ENCODE data around the gene BAZ1A.
A peak's percentile ranks its signal among the peaks of the same experiment; 100 is the strongest.

BAZ1A gene

DNA sequence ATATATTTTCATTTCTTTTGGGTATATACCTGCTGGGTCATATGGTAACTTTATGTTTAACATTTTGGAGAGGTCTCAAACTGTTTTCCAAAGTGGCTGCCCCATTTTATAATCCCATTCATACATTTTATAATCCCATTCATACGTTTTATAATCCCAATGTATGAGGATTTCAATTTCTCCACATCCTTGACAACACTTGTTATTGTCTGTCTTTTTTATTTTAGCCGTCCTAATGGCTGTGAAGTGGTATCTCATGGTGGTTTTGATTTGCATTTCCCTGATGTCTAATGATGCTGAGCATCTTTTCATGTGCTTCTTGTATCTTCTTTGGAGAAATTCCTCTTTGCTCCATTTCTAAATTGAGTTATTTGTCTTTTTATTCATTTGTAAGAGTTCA is 154.0 kb downstream of the BAZ1A start:
- DNase-seq (ENCODE audit: low read depth, low spot score), result no peak

DNA sequence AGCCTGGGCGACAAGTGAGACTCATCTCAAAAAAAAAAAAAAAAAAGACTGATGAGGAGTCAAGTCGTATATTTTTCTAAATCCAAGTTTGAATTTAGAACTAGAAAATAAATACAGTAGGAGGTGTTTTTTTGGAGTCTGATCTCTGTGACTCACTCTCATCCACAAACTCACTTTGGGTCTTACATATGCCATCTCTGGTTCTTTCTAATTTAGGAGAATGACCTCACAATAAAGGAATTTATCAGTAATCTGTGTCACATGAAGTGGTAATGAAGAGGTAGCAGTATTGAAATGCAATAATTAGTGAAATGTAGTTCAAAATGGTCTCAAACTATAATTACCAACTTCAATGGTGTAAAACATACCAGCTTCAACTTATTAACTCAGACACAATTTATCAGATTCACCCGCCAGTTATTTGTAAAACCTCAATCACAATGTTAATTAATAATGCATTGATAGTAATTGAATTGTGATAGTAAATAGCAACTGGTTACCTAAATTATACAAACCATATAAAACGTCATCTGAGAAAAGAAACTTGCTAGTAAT is 156.3 kb downstream of the BAZ1A start:
- DNase-seq (ENCODE audit: low read depth, low spot score), result peak; percentile 42

DNA sequence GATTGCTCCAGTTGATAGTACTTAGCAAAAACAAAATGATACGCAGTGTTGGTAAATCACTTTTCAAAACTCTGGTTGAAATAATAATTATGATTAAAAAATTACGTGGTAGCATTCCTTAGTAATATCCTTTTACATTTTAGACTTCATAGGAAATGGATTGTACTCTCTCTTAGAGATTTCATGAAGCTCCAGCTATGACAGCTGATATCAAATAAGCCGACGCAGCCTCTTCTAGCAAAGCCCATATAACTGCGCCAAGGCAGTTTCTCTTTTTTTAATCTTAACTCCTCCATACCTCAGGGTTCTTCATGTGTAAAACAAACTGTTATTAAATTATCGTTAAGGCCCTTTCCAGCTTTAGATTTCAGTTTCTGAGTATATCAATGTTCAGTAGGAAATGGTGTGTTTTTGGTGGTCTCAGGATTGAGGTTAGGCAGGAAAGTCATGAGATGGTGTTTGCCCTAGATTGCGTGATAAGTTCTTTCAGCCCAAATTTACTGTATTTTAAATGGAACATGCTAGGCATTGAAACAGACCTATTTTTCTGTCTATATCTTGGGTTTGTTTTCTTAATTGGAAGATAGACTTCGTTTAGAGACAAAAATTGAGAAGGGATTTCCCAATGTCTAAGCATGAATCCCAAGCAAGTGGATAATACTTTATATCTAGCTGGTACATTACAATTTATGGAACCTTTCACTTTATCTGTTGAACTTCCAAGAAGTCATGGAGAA is 159.9 kb downstream of the BAZ1A start:
- DNase-seq (ENCODE audit: low read depth, low spot score), result no peak

DNA sequence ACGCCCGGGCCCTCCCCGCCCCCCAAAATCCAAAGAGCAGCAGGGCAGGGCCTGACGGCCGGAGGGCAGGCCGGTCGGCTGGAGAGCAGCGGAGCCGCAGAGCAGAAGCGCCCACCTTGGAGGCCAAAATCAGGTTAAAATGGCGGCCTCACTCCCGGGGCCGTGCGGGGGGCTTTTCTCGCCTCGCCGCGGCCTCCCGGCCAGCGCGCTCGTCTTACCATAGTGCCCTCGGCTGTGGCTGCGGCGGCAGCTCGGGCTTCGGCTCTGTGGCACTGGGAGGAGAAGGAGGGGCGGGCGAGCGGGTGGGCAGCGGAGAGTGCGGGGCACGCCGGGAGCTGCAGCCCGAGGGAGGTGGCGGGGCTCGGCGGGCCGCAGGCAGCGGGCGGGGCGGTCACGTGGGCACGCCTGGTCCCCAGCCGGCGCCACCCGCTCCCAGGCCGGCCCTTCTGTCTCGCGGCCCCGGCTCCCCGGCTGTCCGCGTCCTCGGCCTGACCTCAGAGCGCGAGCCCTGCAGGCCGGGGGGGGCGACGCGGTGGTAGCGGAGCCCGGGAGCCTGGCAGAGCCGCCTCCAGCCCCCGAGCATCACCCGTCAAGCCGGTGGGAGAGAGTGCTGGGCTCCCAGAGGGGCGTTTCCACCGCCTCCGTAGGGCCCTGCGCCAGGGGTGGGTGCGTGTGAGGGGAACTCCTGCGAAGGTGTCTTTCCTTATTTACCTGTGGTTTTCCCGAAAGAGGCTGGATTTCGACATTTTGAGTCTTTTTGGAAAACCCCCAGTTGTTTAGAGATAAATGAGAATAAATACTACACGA is 160.6 kb downstream of the BAZ1A start, which contains the start of gene CFL2:
Gene CFL2 (minus strand): TSS at position 274 of the 807 bp plus-strand sequence. CDS start 53 bp downstream, at position 221.
- peak; percentile 93 for DNase-seq (ENCODE audit: low read depth, low spot score)

DNA sequence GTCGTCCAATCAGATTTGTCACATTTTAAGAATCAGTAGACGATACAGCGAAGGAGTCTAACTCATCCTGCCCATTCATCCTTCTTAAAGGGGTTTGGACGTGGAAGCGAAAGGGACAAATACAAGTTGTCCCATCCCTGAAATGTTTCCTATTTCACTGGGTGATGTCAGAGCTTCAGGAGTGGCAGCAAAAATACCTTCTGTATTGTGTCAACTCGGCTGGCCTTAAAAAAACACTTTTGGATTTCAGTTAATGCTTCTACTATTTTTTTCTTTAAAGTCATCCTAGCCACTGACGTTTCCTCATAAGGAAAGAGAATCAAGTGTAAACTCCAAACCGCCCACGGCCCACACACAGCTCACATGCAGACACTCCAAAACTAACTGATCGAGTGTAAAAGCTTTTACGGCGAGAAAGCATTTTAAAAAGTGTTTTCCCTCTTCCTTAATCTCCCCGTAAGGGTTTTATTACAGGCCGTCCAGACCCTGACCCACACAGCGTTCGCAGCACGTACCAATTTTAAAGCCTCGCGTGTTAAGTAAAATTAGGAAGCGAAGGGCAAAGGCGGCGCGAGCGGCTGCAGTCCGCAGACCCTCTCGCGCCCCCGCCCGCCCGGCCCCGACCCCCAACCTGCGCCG is 161.4 kb downstream of the BAZ1A start:
- peak; percentile 76 for DNase-seq (ENCODE audit: low read depth, low spot score)

DNA sequence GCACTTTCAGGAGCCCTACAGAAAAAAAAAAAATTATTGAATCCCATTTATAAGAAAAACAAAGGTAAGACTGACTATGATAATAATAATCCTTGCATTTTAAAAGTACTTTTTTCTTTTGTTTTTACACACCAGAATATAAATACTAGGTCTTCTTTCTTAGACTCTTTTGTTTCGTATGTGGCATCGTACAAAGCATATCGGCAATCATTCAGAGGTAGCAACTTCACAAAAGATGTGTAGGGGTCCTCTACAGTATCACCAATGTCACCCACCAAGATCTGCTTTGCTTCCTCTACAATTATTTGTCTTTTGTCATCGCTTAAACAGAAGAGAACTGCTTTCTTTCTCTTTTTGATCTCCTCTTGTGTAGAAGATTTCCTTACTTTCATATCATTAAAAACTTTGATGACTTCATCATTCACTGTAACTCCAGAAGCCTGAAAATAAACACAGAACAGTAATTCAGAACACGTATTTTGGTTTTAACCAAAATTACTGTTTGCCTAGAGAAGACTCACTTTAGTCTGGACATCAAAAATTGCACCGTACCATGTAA is 162.0 kb downstream of the BAZ1A start:
- no peak for DNase-seq (ENCODE audit: low read depth, low spot score)

DNA sequence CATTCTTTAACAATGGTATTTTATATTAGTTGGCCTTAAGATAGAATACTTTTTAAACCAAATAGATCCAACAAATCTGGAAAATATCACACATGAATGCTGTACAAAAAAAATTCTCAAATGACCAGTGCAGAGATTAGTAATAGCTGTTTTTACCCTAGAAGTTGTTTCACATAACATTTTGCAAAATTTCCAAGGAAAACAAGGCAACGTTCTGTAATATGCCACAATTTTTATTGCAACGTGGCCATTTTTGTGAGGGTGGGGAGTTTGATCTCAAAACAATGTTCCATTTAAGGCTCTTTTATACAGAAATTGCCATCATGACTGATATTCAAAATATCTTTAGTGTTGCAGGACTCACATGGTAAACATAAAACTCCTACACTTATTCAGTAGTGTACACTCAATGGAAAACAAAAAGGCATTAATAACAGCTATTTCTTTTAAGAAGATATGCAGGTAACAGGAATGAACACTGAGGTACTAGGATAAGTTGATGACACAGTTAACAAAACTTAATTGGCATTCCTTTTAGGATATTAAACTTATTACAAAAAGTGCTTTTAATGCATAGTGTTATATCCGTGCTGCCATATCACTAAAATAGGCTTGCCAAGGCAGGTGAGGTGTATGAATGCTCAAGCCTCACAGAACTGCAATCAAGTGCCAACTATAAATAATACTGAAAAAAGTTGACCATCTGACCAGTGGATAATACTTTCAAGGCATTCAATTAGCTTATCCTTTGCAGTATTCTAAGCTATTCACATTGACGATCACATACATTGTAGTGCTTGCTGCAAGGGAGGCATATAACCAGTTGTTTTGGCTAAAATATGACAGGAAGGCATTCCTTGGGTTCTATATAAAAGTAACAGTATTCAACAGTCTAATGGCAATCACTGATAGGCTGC is 163.1 kb downstream of the BAZ1A start:
- DNase-seq (ENCODE audit: low read depth, low spot score), result no peak

DNA sequence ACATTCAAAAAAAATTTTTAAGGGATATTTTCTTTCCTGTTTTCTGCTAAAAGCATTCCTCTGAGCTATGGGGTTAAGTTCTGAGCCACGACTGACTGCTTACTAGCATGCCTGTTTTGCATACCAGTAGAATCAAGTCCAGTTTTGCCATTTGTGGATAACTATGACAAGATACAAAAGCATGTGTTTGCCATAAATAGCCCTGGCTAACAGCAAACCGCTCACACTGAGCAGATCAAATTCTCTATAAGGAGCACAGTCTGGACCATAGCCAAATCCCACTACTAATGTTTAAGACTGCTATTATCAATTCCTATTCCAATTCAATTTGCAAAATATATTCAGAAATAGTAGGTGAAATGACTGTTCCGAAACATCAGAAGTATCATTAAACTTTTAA is 164.0 kb downstream of the BAZ1A start:
- DNase-seq (ENCODE audit: low read depth, low spot score), result peak; percentile 61

DNA sequence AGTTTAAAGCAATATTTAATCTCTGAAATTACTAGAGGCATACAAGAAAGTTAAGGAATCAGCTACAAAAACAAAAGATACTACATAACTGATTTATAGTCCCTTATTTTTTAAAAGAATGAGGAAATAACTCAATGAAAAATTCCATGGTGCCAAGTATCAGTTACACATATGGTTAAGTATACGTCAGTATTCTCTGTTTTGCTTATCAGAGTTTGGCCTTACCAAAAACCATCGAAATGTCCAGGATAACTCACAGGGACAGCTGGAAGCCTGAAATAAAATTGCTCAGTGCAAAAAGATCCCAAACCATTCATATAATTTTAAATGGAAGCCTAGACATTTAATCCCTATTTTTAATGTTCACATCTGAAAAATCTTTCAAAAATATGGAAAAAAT is 164.4 kb downstream of the BAZ1A start:
- DNase-seq (ENCODE audit: low read depth, low spot score), result no peak

DNA sequence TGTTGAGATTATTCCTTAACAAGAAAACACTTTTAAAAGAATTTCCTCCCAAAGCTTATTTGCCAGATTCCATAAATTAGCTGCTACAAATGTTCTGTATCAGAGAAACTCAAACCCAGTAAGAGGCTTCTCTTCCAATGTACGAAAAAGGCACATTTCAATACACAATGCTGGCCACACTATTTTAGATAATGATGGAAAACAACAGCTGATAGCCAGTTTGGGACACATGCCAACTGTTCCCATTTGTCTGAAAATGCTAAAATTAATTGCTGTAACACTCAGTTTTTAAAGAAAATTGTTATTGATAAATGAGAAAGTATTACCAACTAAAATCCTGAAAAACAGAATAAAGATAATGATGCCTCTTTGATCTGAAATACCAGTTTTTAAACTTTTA is 165.2 kb downstream of the BAZ1A start:
- DNase-seq (ENCODE audit: low read depth, low spot score), result no peak

DNA sequence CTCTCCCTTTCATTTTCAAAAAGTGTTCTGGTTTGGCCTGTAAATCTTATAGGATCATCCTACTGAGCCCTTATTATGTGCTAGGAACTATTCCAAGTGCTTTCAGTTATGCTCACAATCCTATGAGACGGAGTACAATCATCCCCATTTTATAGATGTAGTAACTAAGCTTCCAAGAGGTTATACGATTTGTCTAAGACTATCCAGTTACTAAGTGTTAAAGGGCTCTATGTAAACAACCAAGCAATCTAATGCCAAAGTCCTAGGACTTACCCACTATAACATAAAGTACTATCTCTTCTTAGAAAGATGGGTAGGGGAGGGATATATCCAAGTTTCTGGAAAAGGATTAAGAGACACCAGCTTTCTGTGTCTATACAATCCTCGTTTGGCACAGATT is 167.4 kb downstream of the BAZ1A start:
- no peak for DNase-seq (ENCODE audit: low read depth, low spot score)

Data from astrocyte of the hippocampus (primary cell).